Measurements from ENCODE around the gene DESI2.

DNA sequence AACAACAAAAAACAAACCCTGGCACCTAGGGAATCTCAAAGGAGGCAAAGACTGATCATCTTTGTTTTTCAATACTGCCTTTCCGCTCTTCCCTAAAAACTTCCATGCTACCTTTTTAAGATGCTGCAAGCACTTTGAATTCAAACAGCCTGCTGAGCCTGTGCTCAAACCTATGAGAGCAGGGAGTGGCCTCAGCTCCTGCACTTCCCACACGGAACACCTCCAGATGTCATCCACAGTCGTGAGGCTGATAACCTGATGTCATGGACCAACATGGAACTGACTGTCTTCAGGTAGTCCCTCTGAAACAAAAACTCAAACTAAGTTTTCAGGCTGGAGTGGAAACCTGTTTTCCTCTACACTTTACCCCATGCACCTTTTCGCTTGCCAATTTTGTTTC lies 46.8 kb downstream of the DESI2 start:
- no peak for TF ChIP-seq ZNF48 (tag by site-specific recombination; IDR thresholded peaks at IDR 0.05)
- TF ChIP-seq, protein P1, sequence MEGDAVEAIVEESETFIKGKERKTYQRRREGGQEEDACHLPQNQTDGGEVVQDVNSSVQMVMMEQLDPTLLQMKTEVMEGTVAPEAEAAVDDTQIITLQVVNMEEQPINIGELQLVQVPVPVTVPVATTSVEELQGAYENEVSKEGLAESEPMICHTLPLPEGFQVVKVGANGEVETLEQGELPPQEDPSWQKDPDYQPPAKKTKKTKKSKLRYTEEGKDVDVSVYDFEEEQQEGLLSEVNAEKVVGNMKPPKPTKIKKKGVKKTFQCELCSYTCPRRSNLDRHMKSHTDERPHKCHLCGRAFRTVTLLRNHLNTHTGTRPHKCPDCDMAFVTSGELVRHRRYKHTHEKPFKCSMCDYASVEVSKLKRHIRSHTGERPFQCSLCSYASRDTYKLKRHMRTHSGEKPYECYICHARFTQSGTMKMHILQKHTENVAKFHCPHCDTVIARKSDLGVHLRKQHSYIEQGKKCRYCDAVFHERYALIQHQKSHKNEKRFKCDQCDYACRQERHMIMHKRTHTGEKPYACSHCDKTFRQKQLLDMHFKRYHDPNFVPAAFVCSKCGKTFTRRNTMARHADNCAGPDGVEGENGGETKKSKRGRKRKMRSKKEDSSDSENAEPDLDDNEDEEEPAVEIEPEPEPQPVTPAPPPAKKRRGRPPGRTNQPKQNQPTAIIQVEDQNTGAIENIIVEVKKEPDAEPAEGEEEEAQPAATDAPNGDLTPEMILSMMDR (tag by site-specific recombination; IDR thresholded peaks at IDR 0.05), result no peak
- no peak for TF ChIP-seq ZNF274 (IDR thresholded peaks at IDR 0.05; ENCODE audit: low read length)
- TF ChIP-seq ZNF274 (tag by site-specific recombination; IDR thresholded peaks at IDR 0.05; ENCODE audit: borderline replicate concordance), result peak; percentile 36; the same call in 1 of the 2 replicates
- TF ChIP-seq, protein P2, sequence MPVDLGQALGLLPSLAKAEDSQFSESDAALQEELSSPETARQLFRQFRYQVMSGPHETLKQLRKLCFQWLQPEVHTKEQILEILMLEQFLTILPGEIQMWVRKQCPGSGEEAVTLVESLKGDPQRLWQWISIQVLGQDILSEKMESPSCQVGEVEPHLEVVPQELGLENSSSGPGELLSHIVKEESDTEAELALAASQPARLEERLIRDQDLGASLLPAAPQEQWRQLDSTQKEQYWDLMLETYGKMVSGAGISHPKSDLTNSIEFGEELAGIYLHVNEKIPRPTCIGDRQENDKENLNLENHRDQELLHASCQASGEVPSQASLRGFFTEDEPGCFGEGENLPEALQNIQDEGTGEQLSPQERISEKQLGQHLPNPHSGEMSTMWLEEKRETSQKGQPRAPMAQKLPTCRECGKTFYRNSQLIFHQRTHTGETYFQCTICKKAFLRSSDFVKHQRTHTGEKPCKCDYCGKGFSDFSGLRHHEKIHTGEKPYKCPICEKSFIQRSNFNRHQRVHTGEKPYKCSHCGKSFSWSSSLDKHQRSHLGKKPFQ (tag by site-specific recombination; IDR thresholded peaks at IDR 0.05), result no peak
- no peak for TF ChIP-seq KLF9 (tag by site-specific recombination; IDR thresholded peaks at IDR 0.05; ENCODE audit: low read depth)
- TF ChIP-seq, protein P3, sequence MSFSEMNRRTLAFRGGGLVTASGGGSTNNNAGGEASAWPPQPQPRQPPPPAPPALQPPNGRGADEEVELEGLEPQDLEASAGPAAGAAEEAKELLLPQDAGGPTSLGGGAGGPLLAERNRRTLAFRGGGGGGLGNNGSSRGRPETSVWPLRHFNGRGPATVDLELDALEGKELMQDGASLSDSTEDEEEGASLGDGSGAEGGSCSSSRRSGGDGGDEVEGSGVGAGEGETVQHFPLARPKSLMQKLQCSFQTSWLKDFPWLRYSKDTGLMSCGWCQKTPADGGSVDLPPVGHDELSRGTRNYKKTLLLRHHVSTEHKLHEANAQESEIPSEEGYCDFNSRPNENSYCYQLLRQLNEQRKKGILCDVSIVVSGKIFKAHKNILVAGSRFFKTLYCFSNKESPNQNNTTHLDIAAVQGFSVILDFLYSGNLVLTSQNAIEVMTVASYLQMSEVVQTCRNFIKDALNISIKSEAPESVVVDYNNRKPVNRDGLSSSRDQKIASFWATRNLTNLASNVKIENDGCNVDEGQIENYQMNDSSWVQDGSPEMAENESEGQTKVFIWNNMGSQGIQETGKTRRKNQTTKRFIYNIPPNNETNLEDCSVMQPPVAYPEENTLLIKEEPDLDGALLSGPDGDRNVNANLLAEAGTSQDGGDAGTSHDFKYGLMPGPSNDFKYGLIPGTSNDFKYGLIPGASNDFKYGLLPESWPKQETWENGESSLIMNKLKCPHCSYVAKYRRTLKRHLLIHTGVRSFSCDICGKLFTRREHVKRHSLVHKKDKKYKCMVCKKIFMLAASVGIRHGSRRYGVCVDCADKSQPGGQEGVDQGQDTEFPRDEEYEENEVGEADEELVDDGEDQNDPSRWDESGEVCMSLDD (tag by site-specific recombination; IDR thresholded peaks at IDR 0.05), result no peak
- TF ChIP-seq, protein P4, sequence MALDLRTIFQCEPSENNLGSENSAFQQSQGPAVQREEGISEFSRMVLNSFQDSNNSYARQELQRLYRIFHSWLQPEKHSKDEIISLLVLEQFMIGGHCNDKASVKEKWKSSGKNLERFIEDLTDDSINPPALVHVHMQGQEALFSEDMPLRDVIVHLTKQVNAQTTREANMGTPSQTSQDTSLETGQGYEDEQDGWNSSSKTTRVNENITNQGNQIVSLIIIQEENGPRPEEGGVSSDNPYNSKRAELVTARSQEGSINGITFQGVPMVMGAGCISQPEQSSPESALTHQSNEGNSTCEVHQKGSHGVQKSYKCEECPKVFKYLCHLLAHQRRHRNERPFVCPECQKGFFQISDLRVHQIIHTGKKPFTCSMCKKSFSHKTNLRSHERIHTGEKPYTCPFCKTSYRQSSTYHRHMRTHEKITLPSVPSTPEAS (tag by site-specific recombination; IDR thresholded peaks at IDR 0.05), result no peak
- no peak for TF ChIP-seq ZNF777 (tag by site-specific recombination; IDR thresholded peaks at IDR 0.05; ENCODE audit: borderline replicate concordance)
- no peak for TF ChIP-seq ZFP69B (tag by site-specific recombination; IDR thresholded peaks at IDR 0.05)
- no peak for TF ChIP-seq ZBTB21 (tag by site-specific recombination; IDR thresholded peaks at IDR 0.05)
- TF ChIP-seq ZNF501 (tag by site-specific recombination; IDR thresholded peaks at IDR 0.05), result no peak
- no peak for TF ChIP-seq ZNF529 (tag by site-specific recombination; IDR thresholded peaks at IDR 0.05; ENCODE audit: insufficient replicate concordance)
- TF ChIP-seq, protein P5, sequence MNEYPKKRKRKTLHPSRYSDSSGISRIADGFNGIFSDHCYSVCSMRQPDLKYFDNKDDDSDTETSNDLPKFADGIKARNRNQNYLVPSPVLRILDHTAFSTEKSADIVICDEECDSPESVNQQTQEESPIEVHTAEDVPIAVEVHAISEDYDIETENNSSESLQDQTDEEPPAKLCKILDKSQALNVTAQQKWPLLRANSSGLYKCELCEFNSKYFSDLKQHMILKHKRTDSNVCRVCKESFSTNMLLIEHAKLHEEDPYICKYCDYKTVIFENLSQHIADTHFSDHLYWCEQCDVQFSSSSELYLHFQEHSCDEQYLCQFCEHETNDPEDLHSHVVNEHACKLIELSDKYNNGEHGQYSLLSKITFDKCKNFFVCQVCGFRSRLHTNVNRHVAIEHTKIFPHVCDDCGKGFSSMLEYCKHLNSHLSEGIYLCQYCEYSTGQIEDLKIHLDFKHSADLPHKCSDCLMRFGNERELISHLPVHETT (tag by site-specific recombination; IDR thresholded peaks at IDR 0.05), result no peak
- TF ChIP-seq, protein P6, sequence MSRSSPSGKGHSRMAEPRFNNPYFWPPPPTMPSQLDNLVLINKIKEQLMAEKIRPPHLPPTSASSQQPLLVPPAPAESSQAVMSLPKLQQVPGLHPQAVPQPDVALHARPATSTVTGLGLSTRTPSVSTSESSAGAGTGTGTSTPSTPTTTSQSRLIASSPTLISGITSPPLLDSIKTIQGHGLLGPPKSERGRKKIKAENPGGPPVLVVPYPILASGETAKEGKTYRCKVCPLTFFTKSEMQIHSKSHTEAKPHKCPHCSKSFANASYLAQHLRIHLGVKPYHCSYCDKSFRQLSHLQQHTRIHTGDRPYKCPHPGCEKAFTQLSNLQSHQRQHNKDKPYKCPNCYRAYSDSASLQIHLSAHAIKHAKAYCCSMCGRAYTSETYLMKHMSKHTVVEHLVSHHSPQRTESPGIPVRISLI (tag by site-specific recombination; IDR thresholded peaks at IDR 0.05), result 0 out of 2 replicates have a peak, but pooled peaks have one; percentile 1

All from HEK293 (cell line).